Upper lobe of left lung (tissue), 6 donors: ENCODE results near the gene CYB5B. TPM values are rescaled to one million over a fixed set of nuclear protein-coding genes. Genes with fewer than 3 reads are reported as not detected.
A peak's percentile ranks its signal among the peaks of the same experiment; 100 is the strongest.

Source experiments
- ATAC-seq, 2 donors: fragments of 200-7000 bp; cut with Tn5 transposase; one replicate each; pipeline ENCODE4 v1.9.1; 2022; ENCODE audit warnings: mild to moderate bottlenecking in 2 of 2, moderate library complexity in 2 of 2; ENCODE audit not compliant: low FRiP score in 2 of 2
- DNase-seq, 2 donors: peaks; one replicate each; pipeline ENCODE4 v3.0.0-alpha.2; 2019 to 2020
- H3K27ac ChIP-seq, 4 donors: fragments of 200-600 bp; sonication (generic); one replicate each; pipeline ENCODE4 v1.5.1; 2016 to 2019
- H3K27me3 ChIP-seq, 4 donors: fragments of 200-600 bp; sonication (generic); one replicate each; pipeline ENCODE4 v1.5.1; 2017 to 2019
- H3K36me3 ChIP-seq, 4 donors: fragments of 200-600 bp; sonication (generic); one replicate each; pipeline ENCODE4 v1.5.1; 2016 to 2019
- H3K4me1 ChIP-seq, 4 donors: fragments of 200-600 bp; sonication (generic); one replicate each; pipeline ENCODE4 v1.5.1; 2018 to 2019
- H3K4me3 ChIP-seq, 4 donors: fragments of 200-600 bp; sonication (generic); one replicate each; pipeline ENCODE4 v1.5.1; 2017 to 2019; ENCODE audit warnings: mild to moderate bottlenecking in 2 of 4, moderate library complexity in 1 of 4
- H3K9me3 ChIP-seq, 4 donors: fragments of 200-600 bp; sonication (generic); one replicate each; pipeline ENCODE4 v1.5.1; 2018 to 2019
- EP300 ChIP-seq, 4 donors: sonication (generic); formaldehyde crosslinking; IDR thresholded peaks; one replicate each; pipeline ENCODE4 v1.5.1; 2017; ENCODE audit warnings: antibody characterized with exemption in 4 of 4, control low read depth in 2 of 4
- POLR2A ChIP-seq, 4 donors: fragments of 450-650 bp; IDR thresholded peaks; one replicate each; pipeline ENCODE4 v1.5.1; 2016 to 2017; ENCODE audit warnings: antibody characterized with exemption in 4 of 4, mild to moderate bottlenecking in 2 of 4
- POLR2AphosphoS5 ChIP-seq, 2 donors: sonication (generic); formaldehyde crosslinking; IDR thresholded peaks; one replicate each; pipeline ENCODE4 v1.5.1; 2017; ENCODE audit warnings: antibody characterized with exemption in 2 of 2
- WGBS, 2 donors: methylation state at CpG; one replicate each; pipeline ENCODE4 v1.1.5; 2017 to 2018; 5-methylcytosine and 5-hydroxymethylcytosine counted together
- total RNA-seq, 6 donors: library from RNA; depleted of rRNA in 4 of 6; stranded (reverse); fragments of >200 nt in 4 of 6; gene quantifications; one replicate each; pipeline versions ENCODE4 v1.1.0 to v1.2.1, GENCODE V29; 2016 to 2021
- TF ChIP-seq, protein P1 (sequence below), 6 experiments: fragments of 450-650 bp in 4 of 6; fragments of 200-600 bp in 2 of 6; sonication (generic) in 2 of 6; IDR thresholded peaks; one replicate each; pipeline ENCODE4 v1.5.1; 2016 to 2019; ENCODE audit warnings: antibody characterized with exemption in 6 of 6
- donor health status: DM: no; HTN: no; CAD: no; lungs with moderate emphysema.
- donor health status: DM: no; HTN: yes; CAD: no; lungs with severe emphysema.

The CYB5B gene
- total RNA-seq, 6 donors from 2014 or later: 25.2 to 93.1 (median 69.4) TPM

DNA sequence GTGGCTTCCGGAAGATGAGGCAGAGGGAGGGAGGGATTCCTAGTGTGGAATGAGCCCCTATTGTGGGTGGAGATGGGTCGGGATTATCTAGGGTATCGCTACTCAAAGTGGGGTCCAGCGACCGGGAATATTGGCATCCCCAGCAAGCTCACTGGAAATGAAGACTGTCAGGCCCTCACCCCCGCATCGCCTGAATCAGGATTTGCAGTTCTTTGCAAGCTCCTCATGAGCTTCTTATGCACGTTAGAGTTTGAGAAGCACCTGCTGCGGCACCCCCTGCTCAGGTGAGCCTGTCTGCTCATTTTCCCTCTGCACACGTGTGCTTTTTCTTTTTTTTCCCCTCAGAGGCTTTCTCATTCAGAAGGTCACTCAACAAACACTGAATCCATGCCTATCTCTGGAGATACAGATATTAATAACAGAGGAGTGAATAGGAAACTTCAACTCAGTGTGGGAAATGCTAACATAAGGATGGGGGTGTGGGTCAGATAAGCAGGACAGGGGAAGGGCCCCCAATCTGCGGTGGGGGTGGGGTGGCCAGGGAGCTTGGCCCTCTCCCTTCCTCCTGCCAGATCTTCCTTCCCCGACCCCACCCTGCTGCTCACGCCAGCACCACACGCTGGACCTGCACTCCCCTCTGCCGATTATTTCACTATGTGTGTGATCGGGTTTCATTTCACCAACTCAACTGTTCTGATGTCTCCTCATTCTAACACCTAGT lies 73.6 kb downstream of the CYB5B start:
- WGBS, 2 donors: 71 to 80% methylated on average over 16 of the region's 16 CpGs
- no peaks in the 10 kb centered on the region for H3K9me3 ChIP-seq
- DNase-seq (peak in 1 of 2 donors; percentile 23), ATAC-seq (no peak)
- TF ChIP-seq POLR2AphosphoS5 (IDR thresholded peaks at IDR 0.05) (no peak), POLR2A (IDR thresholded peaks at IDR 0.05) (no peak), EP300 (IDR thresholded peaks at IDR 0.05) (no peak)
- TF ChIP-seq, protein P1, sequence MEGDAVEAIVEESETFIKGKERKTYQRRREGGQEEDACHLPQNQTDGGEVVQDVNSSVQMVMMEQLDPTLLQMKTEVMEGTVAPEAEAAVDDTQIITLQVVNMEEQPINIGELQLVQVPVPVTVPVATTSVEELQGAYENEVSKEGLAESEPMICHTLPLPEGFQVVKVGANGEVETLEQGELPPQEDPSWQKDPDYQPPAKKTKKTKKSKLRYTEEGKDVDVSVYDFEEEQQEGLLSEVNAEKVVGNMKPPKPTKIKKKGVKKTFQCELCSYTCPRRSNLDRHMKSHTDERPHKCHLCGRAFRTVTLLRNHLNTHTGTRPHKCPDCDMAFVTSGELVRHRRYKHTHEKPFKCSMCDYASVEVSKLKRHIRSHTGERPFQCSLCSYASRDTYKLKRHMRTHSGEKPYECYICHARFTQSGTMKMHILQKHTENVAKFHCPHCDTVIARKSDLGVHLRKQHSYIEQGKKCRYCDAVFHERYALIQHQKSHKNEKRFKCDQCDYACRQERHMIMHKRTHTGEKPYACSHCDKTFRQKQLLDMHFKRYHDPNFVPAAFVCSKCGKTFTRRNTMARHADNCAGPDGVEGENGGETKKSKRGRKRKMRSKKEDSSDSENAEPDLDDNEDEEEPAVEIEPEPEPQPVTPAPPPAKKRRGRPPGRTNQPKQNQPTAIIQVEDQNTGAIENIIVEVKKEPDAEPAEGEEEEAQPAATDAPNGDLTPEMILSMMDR (IDR thresholded peaks at IDR 0.05): no peak
- no peaks in the 10 kb centered on the region for H3K27me3 ChIP-seq
- H3K36me3 ChIP-seq: no peaks in the 10 kb centered on the region
- H3K27ac ChIP-seq: no peak overlapping the region
- no peak overlapping the region for H3K4me3 ChIP-seq
- H3K4me1 ChIP-seq: no peaks in the 10 kb centered on the region

- no peak for DNase-seq
- H3K9me3 ChIP-seq: no peaks in the 10 kb centered on the region
- no peak overlapping the region for H3K4me3 ChIP-seq
- no peak for TF ChIP-seq POLR2AphosphoS5 (IDR thresholded peaks at IDR 0.05)
- TF ChIP-seq, protein P1 (IDR thresholded peaks at IDR 0.05): no peak
- TF ChIP-seq EP300 (IDR thresholded peaks at IDR 0.05): no peak
- no peak for TF ChIP-seq POLR2A (IDR thresholded peaks at IDR 0.05)
- H3K27ac ChIP-seq: no peak overlapping the region
- 92 to 97% methylated on average over 5 of the region's 5 CpGs for WGBS, 2 donors
- H3K27me3 ChIP-seq: no peaks in the 10 kb centered on the region
- no peaks in the 10 kb centered on the region for H3K36me3 ChIP-seq
- no peaks in the 10 kb centered on the region for H3K4me1 ChIP-seq
- ATAC-seq: no peak
Observed at GRCh38 chr16:69498926-69499325, 74.5 kb downstream of the CYB5B start.

GRCh38 chr16:69499541-69500230 lies 75.3 kb downstream of the CYB5B start:
- TF ChIP-seq EP300 (IDR thresholded peaks at IDR 0.05): no peak
- TF ChIP-seq, protein P1 (IDR thresholded peaks at IDR 0.05): no peak
- no peak for TF ChIP-seq POLR2AphosphoS5 (IDR thresholded peaks at IDR 0.05)
- TF ChIP-seq POLR2A (IDR thresholded peaks at IDR 0.05): no peak
- WGBS, 2 donors: 93 to 95% methylated on average over 11 of the region's 11 CpGs

GRCh38 chr16:69500496-69500895 lies 76.1 kb downstream of the CYB5B start:
- TF ChIP-seq POLR2AphosphoS5 (IDR thresholded peaks at IDR 0.05) (no peak), POLR2A (IDR thresholded peaks at IDR 0.05) (no peak), EP300 (IDR thresholded peaks at IDR 0.05) (no peak)
- TF ChIP-seq, protein P1 (IDR thresholded peaks at IDR 0.05): no peak
- no peak overlapping the region for H3K27ac ChIP-seq
- WGBS, 2 donors: 86 to 87% methylated on average over 4 of the region's 4 CpGs

More at GRCh38 chr16:69499541-69500230, 75.3 kb downstream of the CYB5B start:
- Histone ChIP-seq H3K4me1 (no peaks in the 10 kb centered on the region), H3K27ac (no peak overlapping the region), H3K4me3 (no peak overlapping the region), H3K9me3 (no peaks in the 10 kb centered on the region), H3K27me3 (no peaks in the 10 kb centered on the region), H3K36me3 (no peaks in the 10 kb centered on the region)
- ATAC-seq (no peak), DNase-seq (no peak)

More at GRCh38 chr16:69500496-69500895, 76.1 kb downstream of the CYB5B start:
- H3K9me3 ChIP-seq: no peaks in the 10 kb centered on the region
- ATAC-seq (no peak), DNase-seq (no peak)
- no peak overlapping the region for H3K4me3 ChIP-seq
- no peaks in the 10 kb centered on the region for H3K36me3 ChIP-seq
- no peaks in the 10 kb centered on the region for H3K4me1 ChIP-seq
- H3K27me3 ChIP-seq: no peaks in the 10 kb centered on the region
